NK-92 (cell line): ENCODE measurements around the gene SERPIND1.

Source experiments
- DNase-seq: peaks from one replicate; lab custom pipeline; 2025; ENCODE audit not compliant: unreplicated experiment; lab: John Stamatoyannopoulos, UW

Gene SERPIND1

DNA sequence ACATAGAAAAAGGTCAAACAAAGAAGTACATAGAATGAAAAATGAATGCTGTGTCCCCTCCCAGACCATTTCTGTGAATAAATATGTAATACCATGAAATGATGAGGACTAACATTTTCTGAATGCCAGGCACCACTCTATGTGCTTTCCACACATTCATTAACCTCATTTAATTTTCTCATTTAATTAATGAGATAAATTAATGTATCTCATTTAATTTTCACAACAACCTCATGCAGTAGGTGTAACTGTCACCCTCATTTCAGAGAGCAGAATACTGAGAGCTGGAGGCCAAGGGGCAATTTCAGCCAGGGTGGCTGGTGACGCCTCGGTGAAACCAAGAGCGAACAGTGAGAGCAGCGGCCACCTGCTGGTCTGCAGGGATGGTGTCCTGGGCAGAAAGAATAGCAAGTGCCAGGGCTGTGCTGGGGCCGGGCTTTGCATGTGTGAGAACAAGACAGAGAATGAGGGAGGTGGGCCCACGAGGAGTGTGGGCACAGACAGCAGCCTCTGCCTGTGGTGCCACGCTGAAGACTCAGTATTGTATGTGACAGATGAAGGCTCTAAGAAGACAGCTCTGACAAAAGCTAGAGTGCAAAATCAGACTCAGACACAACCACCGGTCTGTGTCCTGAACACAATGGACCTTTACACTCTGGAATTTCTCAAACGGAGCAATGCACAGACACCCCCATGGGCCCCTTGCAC, 1.8 kb upstream of the SERPIND1 start:
- DNase-seq, result no peak

DNA sequence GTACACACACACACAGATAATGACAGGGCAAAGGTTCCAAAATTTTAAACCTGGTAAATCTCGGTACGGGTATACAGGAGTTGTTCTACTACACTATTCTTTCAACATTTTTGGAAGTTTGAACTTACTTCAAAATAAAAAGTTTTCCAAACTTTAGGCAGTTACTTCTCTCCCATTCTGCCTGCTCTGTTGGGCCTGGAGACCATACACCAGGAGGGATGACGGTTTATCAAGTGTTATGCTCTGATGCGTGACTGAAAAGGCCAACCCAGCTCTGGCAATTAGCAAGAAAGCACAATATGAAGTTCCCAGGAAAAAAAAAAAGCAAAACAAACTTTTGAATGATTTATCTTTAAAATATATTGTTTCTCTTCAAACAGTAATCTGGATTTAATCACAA, 969 bp downstream of the SERPIND1 start:
- no peak for DNase-seq

DNA sequence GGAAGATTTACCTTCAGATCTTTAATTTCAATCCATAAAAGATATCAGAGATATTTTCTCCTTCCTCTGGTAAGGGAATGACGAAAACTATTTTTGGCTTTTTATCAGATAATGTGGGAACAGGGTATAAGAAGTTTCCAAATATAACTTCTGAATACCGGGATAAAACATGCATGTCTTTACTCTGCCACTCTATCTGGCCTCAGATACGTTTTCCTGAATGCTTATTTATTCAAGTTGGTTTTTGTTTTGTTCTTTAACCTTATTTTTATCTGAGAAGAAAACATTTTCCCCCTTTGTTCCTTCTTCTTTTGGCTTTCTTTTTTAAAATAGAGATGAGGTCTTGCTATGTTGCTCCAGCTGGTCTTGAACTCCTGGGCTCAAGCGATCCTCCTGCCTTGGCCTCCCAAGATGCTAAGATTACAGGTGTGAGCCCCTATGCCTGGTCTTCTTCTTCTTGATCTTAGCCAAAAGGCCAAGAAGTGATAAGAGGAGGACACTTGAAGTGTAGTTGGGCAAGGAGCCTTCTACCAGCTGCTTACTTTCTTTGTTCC, 1.5 kb downstream of the SERPIND1 start:
- no peak for DNase-seq

DNA sequence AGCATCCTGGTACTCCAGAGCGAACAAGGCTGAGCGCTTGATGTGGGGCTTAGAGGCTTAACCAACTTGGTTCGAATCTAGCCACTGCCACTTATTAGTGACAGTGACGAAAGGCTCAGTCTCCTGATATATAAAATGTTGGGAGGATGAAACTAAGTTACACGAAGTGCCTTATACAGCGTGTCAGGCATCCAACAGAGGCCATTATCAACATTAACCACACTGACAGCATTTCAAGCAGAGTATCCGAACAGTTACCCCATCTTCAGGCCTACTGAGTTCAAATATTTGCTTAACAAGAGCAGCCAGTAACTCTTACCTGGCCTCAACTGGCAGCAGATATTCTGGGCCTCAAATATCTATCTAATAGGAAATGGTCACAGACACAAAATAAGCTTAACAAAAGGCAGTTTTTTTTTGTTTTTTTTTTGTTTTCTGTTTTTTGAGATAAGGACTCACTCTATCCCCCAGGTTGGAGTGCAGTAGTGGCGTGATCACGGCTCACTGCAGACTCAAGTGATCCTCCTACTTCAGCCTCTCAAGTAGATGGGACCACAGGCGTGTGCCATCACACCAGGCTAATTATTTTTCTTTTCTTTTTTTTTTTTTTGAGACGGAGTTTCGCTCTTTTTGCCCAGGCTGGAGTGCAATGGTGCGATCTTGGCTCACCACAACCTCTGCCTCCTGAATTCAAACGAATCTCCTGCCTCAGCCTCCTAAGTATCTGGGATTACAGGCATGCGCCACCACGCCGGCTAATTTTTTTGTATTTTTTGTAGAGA, 2.9 kb downstream of the SERPIND1 start:
- DNase-seq, result no peak

DNA sequence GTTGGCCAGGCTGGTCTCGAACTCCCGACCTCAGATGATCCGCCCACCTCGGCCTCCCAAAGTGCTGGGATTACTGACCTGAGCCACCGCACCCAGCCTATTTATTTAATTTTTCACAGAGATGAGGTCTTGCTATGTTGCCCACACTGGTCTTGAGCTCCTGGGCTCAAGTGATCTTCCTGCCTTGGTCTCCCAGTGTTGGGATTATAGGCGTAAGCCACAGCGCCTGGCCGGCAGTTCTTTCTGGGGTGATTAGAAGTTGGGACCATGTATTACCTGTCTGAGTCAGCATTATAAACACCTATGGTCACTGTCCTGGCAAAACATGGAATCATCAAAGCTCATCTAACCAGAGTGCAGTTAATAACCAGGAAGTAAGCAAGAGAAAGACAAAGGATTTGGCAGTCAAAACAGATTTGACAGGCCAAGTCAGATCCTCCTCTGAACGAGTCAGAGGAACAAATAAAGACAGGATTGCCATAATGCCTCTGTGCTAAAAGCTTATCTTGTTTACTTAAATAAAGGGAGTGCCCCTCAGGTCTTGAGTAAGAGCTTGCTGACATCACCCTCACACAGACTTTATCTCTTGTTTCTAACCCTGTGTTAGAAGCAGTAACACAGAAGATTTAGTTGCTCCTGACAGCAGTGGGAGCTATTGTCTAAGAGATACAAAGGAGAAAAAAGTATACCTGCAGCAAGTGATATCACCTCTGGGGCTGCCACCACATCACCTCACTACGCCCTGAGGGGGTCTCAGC, 3.7 kb downstream of the SERPIND1 start:
- no peak for DNase-seq

DNA sequence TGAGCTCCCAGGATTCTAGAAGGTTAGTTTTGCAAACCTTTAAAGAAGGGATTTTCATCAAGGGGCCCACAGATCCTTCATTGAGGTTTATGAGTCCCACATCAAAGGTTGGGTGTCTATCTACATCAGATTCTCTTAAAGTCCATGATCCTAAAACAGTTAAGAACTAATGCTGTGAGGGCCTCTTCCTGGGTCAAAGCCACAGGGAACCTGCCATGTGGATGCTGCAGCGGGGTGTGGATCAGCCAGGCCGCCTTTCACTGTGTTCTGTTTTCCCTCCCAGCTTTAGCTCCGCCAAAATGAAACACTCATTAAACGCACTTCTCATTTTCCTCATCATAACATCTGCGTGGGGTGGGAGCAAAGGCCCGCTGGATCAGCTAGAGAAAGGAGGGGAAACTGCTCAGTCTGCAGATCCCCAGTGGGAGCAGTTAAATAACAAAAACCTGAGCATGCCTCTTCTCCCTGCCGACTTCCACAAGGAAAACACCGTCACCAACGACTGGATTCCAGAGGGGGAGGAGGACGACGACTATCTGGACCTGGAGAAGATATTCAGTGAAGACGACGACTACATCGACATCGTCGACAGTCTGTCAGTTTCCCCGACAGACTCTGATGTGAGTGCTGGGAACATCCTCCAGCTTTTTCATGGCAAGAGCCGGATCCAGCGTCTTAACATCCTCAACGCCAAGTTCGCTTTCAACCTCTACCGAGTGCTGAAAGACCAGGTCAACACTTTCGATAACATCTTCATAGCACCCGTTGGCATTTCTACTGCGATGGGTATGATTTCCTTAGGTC, 5.3 kb downstream of the SERPIND1 start:
- DNase-seq, result no peak

DNA sequence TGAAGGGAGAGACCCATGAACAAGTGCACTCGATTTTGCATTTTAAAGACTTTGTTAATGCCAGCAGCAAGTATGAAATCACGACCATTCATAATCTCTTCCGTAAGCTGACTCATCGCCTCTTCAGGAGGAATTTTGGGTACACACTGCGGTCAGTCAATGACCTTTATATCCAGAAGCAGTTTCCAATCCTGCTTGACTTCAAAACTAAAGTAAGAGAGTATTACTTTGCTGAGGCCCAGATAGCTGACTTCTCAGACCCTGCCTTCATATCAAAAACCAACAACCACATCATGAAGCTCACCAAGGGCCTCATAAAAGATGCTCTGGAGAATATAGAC, 5.9 kb downstream of the SERPIND1 start:
- DNase-seq, result no peak

DNA sequence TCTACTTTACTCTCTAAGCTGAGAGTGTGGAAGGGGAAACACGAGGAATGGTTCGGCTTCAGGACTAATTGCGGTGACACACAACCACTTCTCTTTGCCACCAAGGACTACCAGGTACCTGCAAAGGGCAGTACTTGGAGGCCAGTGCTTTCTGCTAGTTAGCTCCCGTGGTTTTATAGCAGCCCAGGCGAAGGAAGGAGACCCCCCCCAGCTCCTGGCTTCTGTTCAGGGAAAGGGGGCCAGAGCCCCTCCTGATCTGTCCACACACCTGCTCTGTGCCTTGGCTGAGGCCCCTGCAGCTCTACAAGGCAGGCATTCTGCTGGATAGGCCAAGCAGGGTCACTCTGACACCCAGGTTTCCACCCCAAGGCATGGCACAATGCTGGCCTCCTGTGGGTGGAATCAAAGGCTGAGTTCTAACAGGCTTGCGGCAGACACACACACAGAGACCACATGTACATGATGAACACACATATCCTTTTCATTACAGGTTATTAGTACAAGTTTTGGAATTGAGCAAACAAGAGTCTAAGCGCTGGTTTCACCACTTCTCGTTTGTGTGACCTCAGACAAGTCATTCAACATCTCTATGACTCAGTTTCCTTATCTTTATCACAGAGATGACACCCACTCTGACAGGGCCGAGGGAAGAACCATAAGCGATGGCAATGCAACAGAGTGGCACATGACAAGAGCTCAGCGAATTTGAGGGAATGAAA, 7.5 kb downstream of the SERPIND1 start:
- no peak for DNase-seq

DNA sequence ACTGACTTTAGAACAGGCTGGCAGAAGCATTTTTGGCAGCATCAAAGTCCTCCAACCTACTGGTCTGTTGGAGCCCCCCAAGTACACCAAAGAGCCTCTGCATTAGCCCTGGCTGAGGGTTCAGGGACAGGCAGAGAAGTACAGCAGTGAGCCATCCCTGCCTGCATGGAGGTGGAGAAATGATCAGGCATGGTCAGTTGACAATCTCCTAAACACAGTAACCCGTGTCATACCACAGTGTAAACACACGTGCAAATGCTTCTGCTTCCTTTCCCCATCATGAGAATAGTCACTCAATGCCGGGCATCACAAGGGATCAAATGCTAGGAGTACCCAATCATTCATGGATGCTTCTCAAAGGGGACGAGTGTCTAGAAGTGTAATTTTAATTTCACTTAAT, 8.2 kb downstream of the SERPIND1 start:
- DNase-seq, result no peak

DNA sequence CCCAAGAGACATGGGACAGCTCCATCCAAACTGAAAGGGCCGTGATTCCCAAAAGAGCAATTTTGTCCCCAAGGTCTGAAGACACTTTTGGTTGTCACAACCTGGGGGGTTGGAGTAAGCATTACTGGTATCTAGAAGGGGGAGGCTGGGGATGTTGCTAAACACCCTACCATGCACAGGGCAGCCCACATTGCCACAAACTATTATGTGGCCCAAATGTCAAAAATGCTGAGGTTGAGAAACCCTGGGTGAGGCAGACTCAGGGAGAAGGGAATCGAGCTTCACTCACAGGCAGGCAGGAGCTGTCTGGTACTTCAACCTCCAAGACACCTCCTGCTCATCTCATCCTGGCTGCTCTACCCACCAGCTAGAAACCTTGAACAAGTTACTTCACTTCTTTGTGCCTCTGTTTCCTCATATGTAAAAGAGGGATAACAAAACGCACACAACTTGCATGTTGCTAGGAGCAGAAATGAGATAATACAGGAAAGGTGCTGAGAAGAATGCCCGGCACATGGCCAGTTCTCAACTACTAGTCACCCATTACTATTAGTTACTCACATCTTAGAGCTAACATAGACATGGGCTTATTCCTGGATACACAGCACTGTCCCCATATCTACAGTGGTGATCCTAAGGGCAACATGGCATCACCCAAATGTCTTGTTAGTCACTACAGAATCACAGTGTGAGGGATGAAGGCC, 8.8 kb downstream of the SERPIND1 start:
- DNase-seq, result no peak

DNA sequence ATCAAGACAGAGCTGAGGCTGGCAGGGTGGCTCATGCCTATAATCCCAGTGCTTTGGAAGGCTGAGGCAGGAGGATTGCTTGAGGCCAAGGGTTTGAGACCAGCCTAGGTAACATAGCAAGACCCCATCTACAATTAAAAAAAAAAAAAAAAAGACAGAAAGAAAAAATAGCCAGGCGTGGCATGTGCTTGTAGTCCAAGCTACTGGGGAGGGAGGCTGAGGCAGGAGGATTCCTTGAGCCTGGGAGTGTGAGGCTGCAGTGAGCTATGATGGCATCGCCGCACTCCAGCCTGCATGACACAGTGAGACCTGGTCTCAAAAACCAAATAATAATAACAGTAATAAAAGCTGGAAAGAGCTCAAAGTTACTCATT, 9.4 kb downstream of the SERPIND1 start:
- no peak for DNase-seq

DNA sequence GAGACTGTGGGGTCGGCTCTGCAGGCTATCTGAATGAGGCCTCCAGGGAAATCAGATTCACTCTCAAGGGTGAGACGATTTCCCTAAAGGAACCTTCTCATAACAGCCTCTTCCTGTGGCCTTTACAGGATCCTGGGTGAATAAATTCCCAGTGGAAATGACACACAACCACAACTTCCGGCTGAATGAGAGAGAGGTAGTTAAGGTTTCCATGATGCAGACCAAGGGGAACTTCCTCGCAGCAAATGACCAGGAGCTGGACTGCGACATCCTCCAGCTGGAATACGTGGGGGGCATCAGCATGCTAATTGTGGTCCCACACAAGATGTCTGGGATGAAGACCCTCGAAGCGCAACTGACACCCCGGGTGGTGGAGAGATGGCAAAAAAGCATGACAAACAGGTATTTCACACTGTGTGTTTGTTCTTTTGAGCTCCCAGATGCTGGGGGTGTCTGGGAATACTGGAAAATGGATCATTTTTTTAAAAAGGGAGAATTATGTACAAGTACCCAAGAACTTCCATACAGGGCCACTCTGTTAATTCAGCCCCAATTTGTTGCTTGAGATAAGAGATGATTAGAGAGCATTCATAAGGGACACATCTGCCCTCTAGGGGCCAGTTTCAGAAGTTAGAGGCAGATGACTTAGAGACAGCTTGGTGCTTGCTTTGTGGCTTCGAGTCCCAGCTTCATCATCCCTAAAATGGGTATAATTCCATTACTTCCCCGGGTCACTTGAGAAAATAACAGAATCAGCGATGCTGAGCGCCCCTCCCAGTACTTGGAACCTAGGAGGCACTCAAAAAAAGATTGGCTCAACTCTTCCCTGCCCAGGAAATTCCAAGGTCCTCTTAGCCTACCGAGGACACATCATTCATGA, 10.2 kb downstream of the SERPIND1 start:
- no peak for DNase-seq

DNA sequence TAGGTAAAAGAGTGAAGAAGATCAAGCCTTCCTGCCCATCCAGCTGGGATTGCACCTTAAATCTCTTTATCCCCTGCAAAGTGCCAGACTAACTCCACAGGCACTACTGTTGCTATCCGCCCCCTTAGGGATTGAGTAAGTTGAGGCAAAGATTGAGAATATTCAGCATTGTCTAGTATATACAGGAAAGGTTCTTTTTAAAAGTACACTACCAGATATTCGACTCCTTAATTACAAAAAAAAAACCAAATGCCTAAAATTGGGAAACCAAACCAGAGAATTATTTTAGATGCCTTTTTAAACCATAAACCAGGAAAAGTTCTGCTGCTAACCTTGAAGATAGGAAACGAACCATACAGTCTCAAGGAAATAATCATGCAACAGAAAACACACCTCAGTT, 11.5 kb downstream of the SERPIND1 start:
- no peak for DNase-seq

DNA sequence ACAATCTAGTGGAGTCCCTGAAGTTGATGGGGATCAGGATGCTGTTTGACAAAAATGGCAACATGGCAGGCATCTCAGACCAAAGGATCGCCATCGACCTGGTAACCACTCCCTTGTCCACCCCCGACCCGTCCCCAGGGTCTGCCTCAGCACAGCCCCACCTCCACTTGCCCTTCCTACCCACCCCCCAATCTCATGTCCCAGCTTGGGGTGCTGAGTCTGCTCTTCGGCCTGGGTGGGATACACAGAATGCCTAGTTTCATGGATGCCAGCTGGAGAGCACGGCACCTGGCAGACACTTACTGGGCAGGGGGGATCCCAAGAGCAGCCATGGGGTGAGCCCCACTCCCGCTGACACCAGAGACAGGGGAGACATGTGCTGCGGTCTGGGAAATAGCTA, 12.1 kb downstream of the SERPIND1 start:
- DNase-seq, result no peak

DNA sequence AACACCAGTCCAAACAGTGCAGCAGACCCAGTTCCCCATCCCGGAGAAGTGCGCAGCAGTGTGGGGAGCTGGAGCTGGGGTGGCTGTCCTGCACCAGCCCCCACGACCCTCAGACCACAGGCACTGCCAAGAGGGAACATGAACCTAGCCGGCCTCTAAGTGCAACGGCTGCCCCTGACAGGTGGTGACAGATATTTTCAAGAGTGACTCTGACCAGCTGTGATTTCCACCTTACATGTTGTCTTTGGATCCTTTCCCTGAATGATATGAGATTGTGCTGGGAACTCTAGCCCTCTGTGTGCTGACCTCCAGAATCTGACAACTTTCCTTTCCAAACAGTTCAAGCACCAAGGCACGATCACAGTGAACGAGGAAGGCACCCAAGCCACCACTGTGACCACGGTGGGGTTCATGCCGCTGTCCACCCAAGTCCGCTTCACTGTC, 12.6 kb downstream of the SERPIND1 start:
- DNase-seq, result no peak

DNA sequence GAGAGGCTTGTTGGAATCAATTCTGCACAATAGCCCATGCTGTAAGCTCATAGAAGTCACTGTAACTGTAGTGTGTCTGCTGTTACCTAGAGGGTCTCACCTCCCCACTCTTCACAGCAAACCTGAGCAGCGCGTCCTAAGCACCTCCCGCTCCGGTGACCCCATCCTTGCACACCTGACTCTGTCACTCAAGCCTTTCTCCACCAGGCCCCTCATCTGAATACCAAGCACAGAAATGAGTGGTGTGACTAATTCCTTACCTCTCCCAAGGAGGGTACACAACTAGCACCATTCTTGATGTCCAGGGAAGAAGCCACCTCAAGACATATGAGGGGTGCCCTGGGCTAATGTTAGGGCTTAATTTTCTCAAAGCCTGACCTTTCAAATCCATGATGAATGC, 13.3 kb downstream of the SERPIND1 start:
- DNase-seq, result no peak

DNA sequence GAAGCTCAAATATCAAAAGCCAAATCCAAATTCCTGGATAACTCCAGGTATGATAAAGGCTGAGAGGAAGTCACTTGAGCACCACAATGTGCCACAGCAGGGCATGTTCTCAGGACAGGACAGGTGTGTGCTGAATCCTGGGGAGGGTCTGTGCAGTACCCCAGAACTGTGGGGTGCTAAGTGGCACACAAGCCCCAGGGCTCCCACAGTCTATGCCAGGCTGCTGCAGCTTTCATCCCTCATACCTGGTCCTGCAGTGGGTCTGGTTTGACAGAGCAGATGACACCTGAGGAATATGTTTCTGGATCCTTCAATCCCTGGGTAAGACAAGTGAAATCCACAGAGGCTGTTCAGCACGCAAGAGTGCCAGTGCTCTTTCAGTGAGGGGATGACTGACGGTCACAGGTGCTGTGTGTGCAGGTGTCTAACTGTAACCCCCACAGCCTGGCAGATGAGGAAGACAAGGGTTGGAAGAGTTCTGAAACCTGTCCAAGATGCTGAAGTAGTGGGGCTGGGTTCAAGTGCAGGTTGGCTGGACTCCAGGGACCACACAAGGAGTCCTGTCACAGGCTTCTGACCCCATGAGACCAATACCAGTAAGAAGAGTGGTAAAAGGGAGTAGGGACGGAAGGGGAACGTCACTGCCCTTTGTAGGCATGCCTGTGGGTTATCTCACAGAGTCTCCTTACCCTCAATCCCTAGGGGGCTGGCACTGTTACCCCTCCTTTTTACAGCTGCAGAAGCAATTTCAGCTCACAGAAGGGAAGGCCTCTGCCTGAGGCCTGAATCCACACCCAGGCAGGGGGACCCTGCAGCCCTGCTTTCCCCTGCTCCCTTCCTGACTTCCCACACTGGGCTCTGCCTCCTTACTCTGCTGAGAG, 14.1 kb downstream of the SERPIND1 start:
- no peak for DNase-seq
